GM11168 (cell line): Measurements from ENCODE around the gene CSRNP3.
"Not testable (repeated sequence)": the region's sequence is repeated elsewhere in the genome, so short reads cannot be mapped to it uniquely, and the experiment has no call there.

Source experiments
- in situ Hi-C: fragments of 300-500 bp; cut with MboI; formaldehyde crosslinking; loops from one replicate; pipeline ENCODE4 v1.12.0; 2022; ENCODE audit warnings: low sequenced_read_pairs; ENCODE audit not compliant: unreplicated experiment

The CSRNP3 gene

DNA sequence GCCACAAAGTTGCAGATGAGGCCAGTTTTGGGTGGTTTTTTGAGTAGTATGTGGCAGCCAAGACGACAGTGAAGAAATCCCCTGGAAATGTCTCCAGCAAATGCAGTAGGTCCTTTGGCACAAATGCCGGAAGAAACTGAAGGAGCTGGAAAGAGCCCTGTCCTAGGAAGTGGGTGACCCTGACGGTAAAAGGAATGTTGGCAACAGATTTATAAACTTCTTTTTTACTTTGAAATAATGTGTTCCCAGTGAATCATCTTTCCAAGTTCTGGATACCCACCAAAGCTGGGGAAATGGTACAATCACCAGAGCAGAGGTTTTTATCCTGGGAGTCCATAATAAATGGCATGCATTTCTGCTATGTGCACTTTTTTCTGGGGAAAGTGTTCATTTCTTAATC is 112.9 kb downstream of the CSRNP3 start:
- in situ Hi-C loops: no loop called here

DNA sequence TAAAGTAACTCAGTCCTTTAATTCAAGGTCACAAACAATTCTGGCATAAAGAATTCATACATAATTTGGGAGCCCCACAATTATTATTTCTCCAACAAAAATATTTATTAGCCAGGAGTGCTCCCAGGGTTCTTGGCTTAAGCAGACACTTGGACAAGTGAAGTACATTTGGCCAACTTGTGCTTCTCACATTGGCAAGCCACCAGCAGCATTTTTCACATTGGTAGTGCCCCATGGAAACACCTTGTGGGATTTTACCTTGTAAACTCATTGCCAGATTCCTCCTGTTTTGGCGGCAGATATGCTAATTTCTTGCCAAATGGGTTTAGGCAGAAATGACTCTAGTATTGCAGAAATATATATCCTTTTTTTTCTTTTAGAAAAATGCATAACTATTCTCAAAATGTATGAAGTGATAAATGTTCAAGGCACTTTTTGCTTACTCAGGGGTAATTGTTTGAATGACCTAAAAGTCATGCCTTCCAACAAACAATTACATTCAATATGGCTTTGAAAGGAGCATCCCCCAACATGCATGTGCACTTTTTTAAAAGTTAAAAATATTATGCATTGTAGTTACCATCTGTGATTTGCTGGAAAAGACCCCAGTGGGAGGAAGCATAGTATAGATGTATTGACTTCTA is 113.5 kb downstream of the CSRNP3 start:
- in situ Hi-C loops: no loop called here

DNA sequence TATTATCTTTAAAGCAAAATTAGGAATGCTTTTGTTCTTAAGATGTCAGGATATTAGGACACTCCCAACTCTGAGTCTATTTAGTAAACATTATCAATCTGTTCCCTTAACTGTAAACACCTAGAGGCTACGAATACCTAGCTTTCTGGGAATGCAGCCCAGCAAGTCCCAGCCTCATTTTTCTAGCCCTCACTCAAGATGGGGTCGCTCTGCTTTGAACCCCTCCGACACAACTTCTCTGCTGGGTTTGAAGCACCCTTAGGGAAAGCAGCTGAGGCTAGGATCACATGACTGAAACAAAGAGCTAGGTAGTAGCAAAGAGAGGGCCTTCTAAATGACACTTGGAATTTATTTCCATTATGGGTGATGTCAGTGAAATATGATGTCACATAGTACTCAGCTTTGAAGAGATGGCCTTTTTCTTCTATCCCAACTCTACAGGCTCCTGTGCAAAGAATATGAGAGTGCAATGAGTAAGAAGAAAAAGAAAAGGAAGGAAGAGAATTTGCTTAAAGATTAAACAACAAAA is 114.7 kb downstream of the CSRNP3 start:
- in situ Hi-C loops: no loop called here

DNA sequence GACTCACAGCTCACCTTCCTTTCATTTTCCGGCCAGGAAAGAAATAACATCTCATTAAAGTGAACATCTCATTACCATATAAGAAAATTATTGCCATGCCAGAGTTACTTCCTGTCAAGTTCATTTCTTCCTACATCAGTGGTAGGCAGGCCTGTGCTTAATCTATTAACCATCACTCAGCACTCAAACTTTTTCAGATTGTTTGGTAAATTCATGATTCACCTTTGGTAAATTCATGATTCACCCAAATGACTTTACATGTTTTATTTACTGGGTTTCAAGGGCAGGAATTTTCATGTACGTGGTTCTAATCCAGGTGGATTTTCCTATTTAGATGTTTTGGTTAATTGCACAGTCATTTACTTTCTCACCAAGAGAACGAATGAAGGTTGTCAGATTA is 116.5 kb downstream of the CSRNP3 start:
- in situ Hi-C loops: no loop called here

DNA sequence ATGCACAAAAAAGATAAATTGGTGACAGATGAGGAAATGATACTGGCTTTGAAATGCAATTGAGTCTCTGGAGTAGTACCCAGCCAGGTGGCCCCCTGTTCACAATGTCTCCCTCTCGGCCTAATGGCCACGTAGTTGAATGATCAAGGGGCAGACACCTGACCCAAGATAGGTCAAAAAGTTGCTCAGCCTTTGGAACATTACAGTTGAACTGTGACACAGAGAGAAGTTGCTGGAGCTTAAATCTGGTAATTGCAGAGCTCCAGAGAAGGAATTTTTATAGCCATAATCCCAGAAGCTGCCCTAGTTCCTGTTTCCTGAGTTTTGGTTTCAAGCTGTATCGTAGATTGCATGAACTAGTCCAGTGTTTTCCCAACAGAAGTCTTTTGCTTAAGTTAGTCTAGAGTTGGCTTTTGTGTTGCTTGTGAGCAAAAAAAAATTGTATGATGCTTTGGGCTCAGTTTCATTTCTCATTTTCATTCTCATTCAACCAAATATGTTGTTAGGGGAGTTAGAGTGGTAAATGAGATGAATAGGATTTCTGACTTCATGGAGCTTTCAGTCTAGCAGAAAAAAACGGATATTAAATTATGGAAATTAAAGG is 117.9 kb downstream of the CSRNP3 start:
- in situ Hi-C loops: no loop called here

DNA sequence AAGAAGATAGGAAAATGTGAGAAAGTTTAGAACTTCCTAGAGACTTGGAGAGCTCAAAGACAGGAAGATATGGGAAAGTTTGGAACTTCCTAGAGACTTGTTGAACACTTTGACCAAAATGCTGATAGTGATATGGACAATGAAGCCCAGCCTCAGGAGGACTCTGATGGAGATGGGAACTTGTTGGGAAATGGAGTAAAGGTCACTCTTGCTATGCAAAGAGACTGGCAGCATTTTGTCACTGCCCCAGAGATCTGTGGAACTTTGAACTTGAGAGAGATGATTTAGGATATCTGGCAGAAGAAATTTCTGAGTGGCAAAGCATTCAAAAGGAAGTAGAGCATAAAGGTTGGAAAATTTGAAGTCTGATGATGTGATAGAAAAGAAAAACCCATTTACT is 121.5 kb downstream of the CSRNP3 start:
- in situ Hi-C loops: not testable (repeated sequence)

DNA sequence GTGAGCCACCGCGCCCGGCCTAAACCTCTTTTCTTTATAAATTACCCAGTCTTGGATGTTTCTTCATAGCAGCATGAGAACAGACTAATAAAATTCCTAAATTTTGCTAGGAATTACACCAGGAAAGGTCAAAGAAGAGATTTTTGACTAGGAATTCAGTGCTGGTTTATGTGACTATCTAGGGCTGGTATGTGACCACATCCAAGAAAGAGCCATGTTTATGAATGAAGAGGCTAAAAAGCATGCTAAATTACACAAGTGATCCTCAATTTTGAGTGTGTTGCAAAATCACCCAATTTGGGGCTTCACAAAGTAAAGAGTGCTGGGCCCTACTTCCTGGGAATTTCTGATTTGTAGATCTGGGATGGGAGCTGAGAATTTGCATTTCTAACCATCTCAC is 123.6 kb downstream of the CSRNP3 start:
- in situ Hi-C loops: no loop called here

DNA sequence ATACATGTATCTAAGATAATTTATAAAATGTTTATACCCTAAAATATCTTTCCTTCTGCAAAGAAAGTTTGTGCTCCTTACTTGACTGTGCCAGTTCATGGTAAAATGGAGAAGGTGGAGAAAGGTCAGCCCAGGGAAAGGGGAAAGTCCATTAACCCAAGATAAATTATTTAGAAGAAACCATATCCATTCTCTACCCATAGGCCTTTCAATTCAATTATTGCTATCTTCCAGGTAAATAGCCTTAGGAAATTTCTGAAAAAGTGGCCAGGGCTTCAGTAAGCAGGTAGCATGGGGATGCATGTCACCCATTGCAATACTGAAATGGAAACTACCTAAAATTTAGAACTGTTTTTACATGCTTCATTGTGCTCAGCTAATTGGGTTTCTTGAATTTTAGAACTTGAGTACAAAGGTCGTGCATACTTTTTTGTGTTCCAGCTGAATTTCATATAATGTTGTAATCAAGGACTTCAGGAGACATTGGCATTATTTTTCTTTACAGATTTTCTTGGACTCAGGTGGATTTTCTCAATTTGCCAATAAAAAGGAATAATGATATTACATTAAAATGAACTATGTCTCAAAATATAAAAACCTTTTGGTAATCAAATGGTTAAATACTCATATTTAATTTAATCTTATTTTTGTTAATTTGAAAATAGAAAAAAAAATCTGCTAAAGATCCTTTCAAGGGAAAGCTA is 124.9 kb downstream of the CSRNP3 start:
- in situ Hi-C loops: no loop called here

DNA sequence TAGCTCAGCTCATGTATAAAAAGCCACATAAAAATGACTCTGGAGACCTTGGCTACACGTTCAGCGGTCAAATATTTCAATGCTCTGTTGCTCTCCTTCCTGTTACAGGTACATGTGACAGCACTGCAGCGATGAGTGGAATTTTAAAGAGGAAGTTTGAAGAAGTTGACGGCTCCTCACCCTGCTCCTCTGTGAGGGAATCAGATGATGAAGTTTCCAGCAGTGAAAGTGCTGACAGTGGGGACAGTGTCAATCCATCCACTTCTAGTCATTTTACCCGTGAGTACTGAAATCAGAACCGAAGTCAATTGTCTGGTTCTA is 125.4 kb downstream of the CSRNP3 start:
- in situ Hi-C loops: no loop called here

DNA sequence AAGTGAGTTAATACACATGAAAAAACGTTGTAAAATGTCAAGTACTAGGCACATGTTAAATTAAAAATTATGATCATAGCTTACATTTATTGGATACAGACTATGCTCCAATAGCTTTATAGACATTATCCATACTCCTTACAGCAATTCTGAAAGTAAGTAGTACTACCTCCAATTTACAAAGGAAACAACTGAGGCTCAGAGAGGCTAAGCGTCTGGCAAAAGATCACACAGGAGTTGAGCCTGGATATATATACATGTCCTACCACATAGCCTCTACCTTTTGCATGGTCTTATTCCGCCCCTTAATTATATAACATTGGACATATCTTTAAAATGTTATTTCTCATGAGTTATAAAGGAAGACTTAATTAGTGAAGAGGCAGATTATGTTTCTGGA is 127.3 kb downstream of the CSRNP3 start:
- in situ Hi-C loops: no loop called here

DNA sequence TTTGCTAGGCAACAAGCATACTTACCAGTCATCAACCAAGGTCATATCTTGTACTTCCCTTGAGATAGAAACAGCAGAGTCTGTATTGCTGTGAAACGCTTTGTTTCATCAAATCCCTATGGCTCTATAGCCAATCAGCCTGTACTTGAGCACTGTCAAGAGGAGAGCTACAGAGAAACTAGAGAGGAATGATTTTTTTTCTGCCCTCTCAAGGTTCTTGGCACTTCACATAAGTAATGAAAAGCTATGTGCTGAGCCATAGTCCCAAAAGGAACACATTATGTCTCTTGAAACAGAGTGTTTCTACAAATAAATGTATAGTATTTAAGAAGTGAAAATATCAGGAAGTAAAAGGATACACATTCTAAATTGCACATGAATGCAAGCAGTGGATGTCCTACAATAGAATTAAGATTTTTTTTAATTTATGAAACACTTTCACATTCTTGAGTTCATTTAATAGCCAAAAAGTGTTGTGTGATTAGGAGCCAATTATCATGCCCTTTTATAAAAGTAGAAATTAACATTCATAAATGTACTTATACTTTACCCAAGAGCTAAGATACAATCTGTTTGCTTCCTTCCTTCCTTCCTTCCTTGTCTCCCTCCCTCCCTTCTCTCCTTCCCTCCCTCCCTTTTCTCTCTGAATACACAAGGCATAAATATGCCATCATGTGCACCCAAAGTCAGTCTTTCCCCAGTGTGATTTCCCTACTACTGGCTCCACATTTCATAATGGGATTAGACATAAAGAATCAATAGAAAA is 131.8 kb downstream of the CSRNP3 start:
- in situ Hi-C loops: no loop called here

DNA sequence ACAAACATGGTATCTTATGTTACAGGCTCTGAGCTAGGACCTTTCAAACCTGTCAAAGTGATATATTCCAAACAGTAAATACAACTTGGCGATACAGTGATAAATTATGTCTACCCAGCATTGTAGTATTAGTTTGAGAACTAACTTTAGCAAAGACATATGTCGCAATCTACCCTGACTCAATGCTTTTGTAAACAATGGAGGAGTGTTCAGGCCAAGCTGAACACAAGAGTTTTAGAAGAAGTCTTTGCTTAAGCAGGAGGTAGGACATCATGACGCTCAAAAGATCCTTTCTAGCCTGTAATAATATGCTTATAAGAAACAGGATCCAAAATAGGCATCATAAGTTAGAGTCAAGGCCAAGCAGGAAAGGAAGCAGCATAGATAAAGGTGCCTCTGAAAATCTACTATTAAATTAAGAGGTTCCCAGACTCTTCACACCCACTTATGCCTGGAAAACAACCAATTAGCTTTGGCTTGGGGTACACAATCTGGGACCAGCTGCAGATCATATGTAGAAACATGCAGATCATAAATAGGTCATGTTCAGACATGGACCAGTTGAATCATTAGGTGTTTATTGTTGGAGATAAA is 132.5 kb downstream of the CSRNP3 start:
- in situ Hi-C loops: no loop called here

DNA sequence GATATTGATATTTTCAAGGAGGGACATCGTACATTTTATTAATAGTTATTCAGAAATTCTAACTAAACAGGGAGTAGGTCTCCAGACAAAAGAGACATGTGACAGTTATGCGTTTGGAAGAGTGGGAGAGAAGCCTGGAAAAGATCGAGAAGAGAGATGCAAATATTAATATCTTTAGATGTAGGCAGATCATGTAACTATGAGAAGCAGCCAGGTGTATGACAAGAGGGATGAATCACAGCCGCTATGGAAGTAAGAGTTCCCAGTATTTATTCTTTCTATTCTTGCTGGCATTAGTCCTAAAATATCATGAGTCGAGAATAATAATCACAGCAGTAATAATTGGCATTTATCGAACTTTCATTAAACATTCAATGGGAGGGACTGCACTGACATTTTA is 140.2 kb downstream of the CSRNP3 start:
- in situ Hi-C loops: no loop called here

DNA sequence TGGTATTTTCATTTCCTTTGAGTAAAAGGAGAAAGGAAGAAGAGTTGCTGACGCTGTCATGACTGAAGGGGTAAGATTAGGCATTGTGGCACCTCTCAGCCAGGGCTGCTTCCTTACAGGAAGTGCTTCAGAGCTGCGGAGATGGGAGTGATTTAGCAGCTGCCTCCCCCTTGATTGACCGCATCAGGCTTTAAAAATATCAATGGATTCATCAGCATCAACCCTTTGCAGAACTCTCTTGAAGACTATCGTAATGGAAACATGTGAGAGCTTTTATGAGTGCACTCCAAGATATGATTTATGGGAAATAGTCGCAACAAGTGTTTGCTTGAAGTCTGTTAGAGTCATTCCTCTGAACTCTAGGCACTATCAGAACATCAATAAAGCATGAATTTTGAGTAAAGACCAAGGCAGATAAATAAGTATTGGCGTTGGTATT is 141.1 kb downstream of the CSRNP3 start:
- in situ Hi-C loops: no loop called here

DNA sequence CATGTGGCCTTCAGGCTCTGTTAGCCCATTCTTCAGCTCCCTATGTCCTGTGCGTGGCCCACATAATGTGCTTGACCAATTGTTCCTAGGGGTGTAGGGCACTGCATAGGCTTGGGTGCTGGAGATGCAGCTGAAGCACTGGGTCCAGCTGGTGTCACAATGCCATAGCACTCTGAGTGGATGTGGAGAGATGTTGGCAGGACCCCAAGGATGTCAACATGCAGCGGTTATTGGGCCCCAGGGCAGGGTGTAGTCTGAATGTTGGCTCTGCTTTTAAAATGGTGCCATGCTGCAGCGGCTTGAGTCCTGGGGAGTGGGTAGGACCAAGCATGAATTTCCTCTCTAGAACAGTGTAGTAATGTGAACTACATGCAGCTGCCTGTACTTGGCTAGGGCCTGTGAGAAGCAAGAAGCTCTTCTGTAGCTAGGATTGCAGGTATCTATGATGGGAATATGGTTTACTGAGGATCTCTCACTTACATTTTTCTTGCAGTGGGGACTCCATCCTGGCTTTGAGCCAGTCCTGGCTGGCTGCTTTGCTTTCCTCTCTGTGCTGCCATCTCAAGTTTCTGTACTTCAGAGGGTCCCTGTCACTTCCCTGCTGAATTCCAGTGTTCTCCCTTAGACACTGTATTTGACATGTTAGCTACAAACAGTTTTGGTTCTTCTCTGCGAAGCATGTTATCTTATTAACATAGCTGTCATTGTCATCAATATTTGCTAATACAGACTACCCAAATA is 148.4 kb downstream of the CSRNP3 start:
- in situ Hi-C loops: no loop called here

DNA sequence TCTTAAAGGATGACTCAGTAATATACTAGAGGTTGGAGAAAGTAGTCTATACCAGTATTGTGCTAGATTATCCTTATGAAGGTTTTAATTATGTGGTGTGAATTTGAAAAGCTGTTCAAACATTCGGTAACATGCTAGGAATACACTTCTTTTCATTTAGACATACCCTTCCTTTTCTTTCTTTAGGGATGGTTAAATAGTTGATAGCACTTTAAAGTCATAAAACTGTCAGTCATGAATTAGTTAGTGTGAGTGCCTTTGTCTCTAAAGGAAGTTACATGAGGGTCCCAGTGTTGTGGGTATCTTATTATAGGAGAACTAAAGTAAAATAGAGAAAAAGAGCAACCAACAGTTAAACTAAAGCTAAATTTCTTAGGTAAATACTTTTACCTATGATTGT is 149.3 kb downstream of the CSRNP3 start:
- in situ Hi-C loops: no loop called here

DNA sequence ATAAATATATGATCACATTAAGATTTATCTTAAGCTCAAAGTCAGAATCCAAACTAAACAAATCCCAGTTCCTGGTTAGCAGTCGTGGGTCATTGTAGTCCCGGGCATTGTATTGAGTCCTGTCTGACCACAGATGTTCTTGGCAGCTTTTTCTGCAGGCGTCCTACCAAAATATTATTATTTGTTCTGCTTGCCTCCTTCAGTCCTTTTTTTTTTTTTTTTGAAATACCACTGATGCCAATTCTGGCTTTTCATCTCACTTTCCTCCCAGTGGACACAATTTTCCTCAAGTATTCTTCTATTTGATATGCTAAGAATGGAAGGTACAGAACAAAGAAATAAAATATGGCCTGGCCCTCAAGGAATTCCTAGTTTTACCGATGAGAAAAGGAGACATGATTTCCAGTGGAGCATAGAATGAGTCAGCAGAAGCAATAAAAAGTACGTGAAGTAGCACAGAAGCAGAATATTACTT is 151.6 kb downstream of the CSRNP3 start:
- in situ Hi-C loops: no loop called here

DNA sequence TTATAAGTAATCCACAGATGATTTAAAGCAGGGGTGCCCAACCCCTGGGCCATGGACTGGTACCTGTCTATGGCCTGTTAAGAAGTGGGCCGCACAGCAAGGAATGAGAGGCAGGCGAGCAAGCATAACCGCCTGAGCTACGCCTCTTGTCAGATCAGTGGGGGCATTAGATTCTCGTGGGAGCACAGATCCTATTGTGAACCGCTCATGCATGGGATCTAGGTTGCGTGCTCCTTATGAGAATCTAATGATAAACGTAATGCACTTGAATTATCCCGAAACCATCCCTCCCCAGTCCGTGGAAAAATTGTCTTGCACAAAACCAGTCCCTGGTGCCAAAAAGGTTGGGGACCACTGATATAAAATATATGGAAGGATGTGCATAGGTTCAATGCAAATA is 153.7 kb downstream of the CSRNP3 start:
- in situ Hi-C loops: no loop called here

DNA sequence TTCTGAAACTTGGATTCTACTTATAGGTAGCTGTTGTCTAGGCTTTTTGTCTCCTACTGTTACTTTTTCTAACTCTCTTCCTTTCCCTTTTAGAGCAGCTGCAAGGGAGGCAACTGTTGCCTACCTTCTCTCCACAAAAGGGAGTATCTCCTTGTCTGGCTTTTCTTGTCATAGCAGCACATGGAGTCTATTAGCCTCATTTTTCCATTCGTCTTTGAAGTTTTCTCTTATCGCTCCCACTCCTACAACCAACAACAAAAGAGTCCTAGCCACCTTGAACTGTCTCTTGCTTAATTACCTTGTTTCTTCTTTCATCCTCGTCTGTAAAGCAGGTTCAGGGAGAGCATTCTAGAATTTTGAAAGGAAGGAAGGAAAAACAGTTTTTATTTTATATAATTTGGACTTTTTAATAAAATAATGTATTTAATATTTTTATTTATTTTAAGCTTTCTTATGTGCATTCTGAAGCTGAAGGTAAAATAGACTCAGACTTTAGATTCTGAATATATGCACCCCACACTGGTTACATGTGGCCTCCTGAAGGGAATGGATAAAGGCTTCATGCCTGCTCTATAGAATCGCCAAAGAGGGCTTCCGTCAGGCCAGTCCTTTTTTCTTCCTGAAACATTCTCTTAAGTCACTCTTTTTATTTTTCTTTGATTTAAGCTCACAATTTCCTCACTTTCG is 154.4 kb downstream of the CSRNP3 start:
- in situ Hi-C loops: no loop called here
